Neutrophil (primary cell): Measurements from ENCODE around the gene CEP170B.

Source experiments
- H3K27ac ChIP-seq: fragments of 200-600 bp; sonication (generic); 2 replicates; pipeline ENCODE4 v1.5.1; 2016; ENCODE audit warnings: mild to moderate bottlenecking, moderate library complexity
- H3K27me3 ChIP-seq: fragments of 200-600 bp; sonication (generic); 2 replicates; pipeline ENCODE4 v1.6.0; 2016; ENCODE audit warnings: mild to moderate bottlenecking
- H3K36me3 ChIP-seq: fragments of 200-600 bp; sonication (generic); 2 replicates; pipeline ENCODE4 v1.5.1; 2017
- H3K4me1 ChIP-seq, 2 experiments: fragments of 200-600 bp in 1 of 2; sonication (generic) in 1 of 2; 1 replicate in 1 of 2; 2 replicates in 1 of 2; pipeline versions ENCODE4 v1.5.1 to v1.6.1; 2013 to 2016; ENCODE audit warnings: low read depth in 1 of 2, low read length in 1 of 2, mild to moderate bottlenecking in 1 of 2, moderate library complexity in 1 of 2; ENCODE audit not compliant: control insufficient read depth in 1 of 2, insufficient read depth in 1 of 2
- H3K4me3 ChIP-seq, 2 experiments: fragments of 200-600 bp in 1 of 2; sonication (generic) in 1 of 2; 1 replicate in 1 of 2; 2 replicates in 1 of 2; pipeline ENCODE4 v1.5.1; 2013 to 2016; ENCODE audit warnings: low read depth in 1 of 2, low read length in 1 of 2, mild to moderate bottlenecking in 1 of 2, moderate library complexity in 1 of 2
- H3K9me3 ChIP-seq: fragments of 200-600 bp; sonication (generic); 2 replicates; pipeline ENCODE4 v1.5.1; 2016
- CTCF ChIP-seq: fragments of 200-600 bp; sonication (generic); IDR thresholded peaks from 2 replicates; pipeline ENCODE4 v1.5.1; 2016; ENCODE audit warnings: antibody characterized with exemption

Gene CEP170B

GRCh38 chr14:104924421-104925213 lies 59.5 kb downstream of the CEP170B start, which contains the start of gene PLD4:
Gene PLD4, plus strand, starts transcription at chr14:104924879. Its CDS starts 2,262 bp downstream, at chr14:104927141.
- Histone ChIP-seq H3K9me3 (no peaks in the 10 kb centered on the region), H3K27ac (no peak within 1 kb of the TSS), H3K27me3 (peaks cover 23% of the 10 kb centered on the region), H3K4me1 (no peaks in the 10 kb centered on the region), H3K36me3 (no peaks in the 10 kb centered on the region), H3K4me3 (no peak within 1 kb of the TSS)
- no peak for TF ChIP-seq CTCF

- Histone ChIP-seq H3K9me3 (no peaks in the 10 kb centered on the region), H3K4me3 (no peak overlapping the region), H3K4me1 (no peaks in the 10 kb centered on the region), H3K27ac (no peak overlapping the region), H3K36me3 (no peaks in the 10 kb centered on the region), H3K27me3 (peaks cover 23% of the 10 kb centered on the region)
- no peak for TF ChIP-seq CTCF
These were observed 60.3 kb downstream of the CEP170B start for GRCh38 chr14:104925214-104925854.

- no peak overlapping the region for H3K27ac ChIP-seq
These were observed 61.0 kb downstream of the CEP170B start for GRCh38 chr14:104925855-104926609.

GRCh38 chr14:104926619-104927431 lies 61.8 kb downstream of the CEP170B start:
- H3K27ac ChIP-seq, result no peak overlapping the region
- H3K9me3 ChIP-seq, result no peaks in the 10 kb centered on the region
- no peak overlapping the region for H3K4me3 ChIP-seq
- TF ChIP-seq CTCF, result no peak
- H3K27me3 ChIP-seq, result peaks cover 23% of the 10 kb centered on the region
- H3K4me1 ChIP-seq, result no peaks in the 10 kb centered on the region
- H3K36me3 ChIP-seq, result no peaks in the 10 kb centered on the region

More at GRCh38 chr14:104925855-104926609, 61.0 kb downstream of the CEP170B start:
- Histone ChIP-seq H3K4me3 (no peak overlapping the region), H3K36me3 (no peaks in the 10 kb centered on the region), H3K4me1 (no peaks in the 10 kb centered on the region), H3K27me3 (peaks cover 23% of the 10 kb centered on the region), H3K9me3 (no peaks in the 10 kb centered on the region)
- TF ChIP-seq CTCF, result no peak

- H3K36me3 ChIP-seq, result no peaks in the 10 kb centered on the region
- TF ChIP-seq CTCF, result no peak
- H3K4me3 ChIP-seq, result no peak overlapping the region
- H3K27ac ChIP-seq, result no peak overlapping the region
- no peaks in the 10 kb centered on the region for H3K9me3 ChIP-seq
- peaks cover 28% of the 10 kb centered on the region for H3K27me3 ChIP-seq
- no peaks in the 10 kb centered on the region for H3K4me1 ChIP-seq
These were observed 62.4 kb downstream of the CEP170B start for GRCh38 chr14:104927432-104927816.
